GM10847 (cell line): ENCODE results near the gene RPL19.

Source experiments
- POLR2A ChIP-seq: IDR thresholded peaks from 2 replicates; pipeline ENCODE4 v1.6.1; 2011; ENCODE audit not compliant: insufficient read length; ENCODE audit errors: extremely low read depth

RPL19 gene

GRCh38 chr17:39237586-39237985 is 37.5 kb downstream of the RPL19 start:
- no peak for TF ChIP-seq POLR2A

GRCh38 chr17:39238311-39238972 is 38.4 kb downstream of the RPL19 start:
- TF ChIP-seq POLR2A = no peak

GRCh38 chr17:39239640-39240314 is 39.7 kb downstream of the RPL19 start:
- TF ChIP-seq POLR2A = no peak

- no peak for TF ChIP-seq POLR2A
These were observed 40.5 kb downstream of the RPL19 start for GRCh38 chr17:39240631-39241030.

GRCh38 chr17:39243155-39243554 is 43.1 kb downstream of the RPL19 start:
- TF ChIP-seq POLR2A = no peak

GRCh38 chr17:39244016-39244599 is 44.0 kb downstream of the RPL19 start:
- TF ChIP-seq POLR2A = no peak

- no peak for TF ChIP-seq POLR2A
These were observed 44.8 kb downstream of the RPL19 start for GRCh38 chr17:39244600-39245570.

- no peak for TF ChIP-seq POLR2A
These were observed 46.2 kb downstream of the RPL19 start for GRCh38 chr17:39246274-39246673.

- no peak for TF ChIP-seq POLR2A
These were observed 51.9 kb downstream of the RPL19 start for GRCh38 chr17:39251997-39252396.

GRCh38 chr17:39252788-39253460 is 52.8 kb downstream of the RPL19 start:
- no peak for TF ChIP-seq POLR2A
